ENCODE data around the gene ARHGEF11. TPM values are rescaled to one million over a fixed set of nuclear protein-coding genes. Genes with fewer than 3 reads are reported as not detected.

The ARHGEF11 gene
- total RNA-seq, 1 experiment from 2014 or later: 55.5 TPM

- POLR2A ChIA-PET: no interaction called here
- no TSS peak for BruUV-seq (replicated peaks)
- in situ Hi-C loops (cut with HindIII; ENCODE audit: low pct_unique_long_range_greater_than_20kb, low sequenced_read_pairs): no loop called here
- Histone ChIP-seq H3K27me3 (ENCODE audit: control insufficient read depth, insufficient read depth, low read length) (no peaks in the 10 kb centered on the region), H3K27ac (ENCODE audit: low read length) (no peak overlapping the region), H3K4me3 (ENCODE audit: low read depth in 2 of 2, low read length in 2 of 2) (no peak overlapping the region), H3K9me3 (ENCODE audit: control insufficient read depth, insufficient read depth, low read depth, low read length) (no peaks in the 10 kb centered on the region), H3K4me1 (ENCODE audit: control insufficient read depth, insufficient read depth, low read length) (no peaks in the 10 kb centered on the region), H3K36me3 (ENCODE audit: control insufficient read depth, insufficient read depth, low read length) (peaks cover 15% of the 10 kb centered on the region)
- ATAC-seq: no peak
- TF ChIP-seq REST (IDR thresholded peaks at IDR 0.05; ENCODE audit: insufficient read depth in 1 of 2, low read depth in 2 of 2, low read length in 1 of 2): no peak
- CTCF ChIA-PET: no interaction called here
- DNase-seq (ENCODE audit: low read depth, low spot score): no peak
- intact Hi-C loops (cut with micrococcal nuclease; ENCODE audit: unreplicated experiment): no loop called here
Measured at GRCh38 chr1:156945881-156946661, 99.5 kb downstream of the ARHGEF11 start.

GRCh38 chr1:156944848-156945247, 100.7 kb downstream of the ARHGEF11 start:
- CTCF ChIA-PET: no interaction called here
- BruUV-seq (replicated peaks): no TSS peak
- no peak overlapping the region for H3K27ac ChIP-seq (ENCODE audit: low read length)
- no peak overlapping the region for H3K4me3 ChIP-seq (ENCODE audit: low read depth in 2 of 2, low read length in 2 of 2)
- no peaks in the 10 kb centered on the region for H3K4me1 ChIP-seq (ENCODE audit: control insufficient read depth, insufficient read depth, low read length)
- intact Hi-C loops (cut with micrococcal nuclease; ENCODE audit: unreplicated experiment) (no loop called here), in situ Hi-C loops (cut with HindIII; ENCODE audit: low pct_unique_long_range_greater_than_20kb, low sequenced_read_pairs) (no loop called here)
- H3K27me3 ChIP-seq (ENCODE audit: control insufficient read depth, insufficient read depth, low read length): no peaks in the 10 kb centered on the region
- no peak for TF ChIP-seq SIN3A (IDR thresholded peaks at IDR 0.05; ENCODE audit: borderline replicate concordance, insufficient read depth, low read depth, low read length)
- no peak for TF ChIP-seq CTCF (IDR thresholded peaks at IDR 0.05)
- TF ChIP-seq TCF7L2 (IDR thresholded peaks at IDR 0.05; ENCODE audit: low read depth, low read length): no peak
- no peak for TF ChIP-seq POLR2AphosphoS5 (IDR thresholded peaks at IDR 0.05; ENCODE audit: low read depth, low read length)
- TF ChIP-seq REST (IDR thresholded peaks at IDR 0.05; ENCODE audit: insufficient read depth in 1 of 2, low read depth in 2 of 2, low read length in 1 of 2): no peak
- H3K9me3 ChIP-seq (ENCODE audit: control insufficient read depth, insufficient read depth, low read depth, low read length): no peaks in the 10 kb centered on the region
- no peak for DNase-seq (ENCODE audit: low read depth, low spot score)
- H3K36me3 ChIP-seq (ENCODE audit: control insufficient read depth, insufficient read depth, low read length): peaks cover 9% of the 10 kb centered on the region
- POLR2A ChIA-PET: no interaction called here
- ATAC-seq: no peak
